ENCODE results near the gene GNAQ. TPM values are rescaled to one million over a fixed set of nuclear protein-coding genes. Genes with fewer than 3 reads are reported as not detected.

Gene GNAQ
- total and polyA plus RNA-seq, 12 donors, result 5.4 to 19.8 (median 13.2) TPM

DNA sequence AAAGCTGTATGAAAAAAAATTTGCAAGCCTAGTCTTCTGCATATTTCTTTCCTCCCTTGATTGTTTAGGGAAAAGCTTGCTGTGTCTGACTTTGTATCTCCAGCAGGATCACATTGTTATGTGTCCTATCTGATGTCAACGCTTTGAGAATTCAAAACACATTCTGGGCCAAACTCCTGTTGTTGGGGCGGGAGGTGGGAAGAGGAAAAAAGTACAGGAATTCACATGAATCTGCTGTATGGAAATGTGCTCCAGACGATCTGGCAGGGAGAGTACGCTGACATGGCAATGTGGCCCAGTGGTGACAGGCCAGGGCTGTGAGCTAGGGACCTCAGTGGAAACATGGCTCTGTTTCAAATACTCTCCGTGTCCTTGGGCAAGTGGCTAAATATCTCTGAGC is 296.1 kb downstream of the GNAQ start:
- Histone ChIP-seq H3K4me3 (no peak overlapping the region), H3K27ac (peak overlapping the region in 5 of 10 donors; percentile 13 to 53 (median 38)), H3K27me3 (no peaks in the 10 kb centered on the region), H3K4me1 (peaks cover 0 to 23% (median 6%) of the 10 kb centered on the region in 9 donors), H3K36me3 (peaks cover 0 to 1% (median 0%) of the 10 kb centered on the region in 9 donors), H3K9me3 (no peaks in the 10 kb centered on the region)
- DNase-seq, result peak; percentile 16 to 53
- intact Hi-C loops (cut with DNase I), result no loop called here
- 51 to 62% methylated on average over 5 of the region's 5 CpGs for WGBS, 2 donors
- TF ChIP-seq, protein P1, sequence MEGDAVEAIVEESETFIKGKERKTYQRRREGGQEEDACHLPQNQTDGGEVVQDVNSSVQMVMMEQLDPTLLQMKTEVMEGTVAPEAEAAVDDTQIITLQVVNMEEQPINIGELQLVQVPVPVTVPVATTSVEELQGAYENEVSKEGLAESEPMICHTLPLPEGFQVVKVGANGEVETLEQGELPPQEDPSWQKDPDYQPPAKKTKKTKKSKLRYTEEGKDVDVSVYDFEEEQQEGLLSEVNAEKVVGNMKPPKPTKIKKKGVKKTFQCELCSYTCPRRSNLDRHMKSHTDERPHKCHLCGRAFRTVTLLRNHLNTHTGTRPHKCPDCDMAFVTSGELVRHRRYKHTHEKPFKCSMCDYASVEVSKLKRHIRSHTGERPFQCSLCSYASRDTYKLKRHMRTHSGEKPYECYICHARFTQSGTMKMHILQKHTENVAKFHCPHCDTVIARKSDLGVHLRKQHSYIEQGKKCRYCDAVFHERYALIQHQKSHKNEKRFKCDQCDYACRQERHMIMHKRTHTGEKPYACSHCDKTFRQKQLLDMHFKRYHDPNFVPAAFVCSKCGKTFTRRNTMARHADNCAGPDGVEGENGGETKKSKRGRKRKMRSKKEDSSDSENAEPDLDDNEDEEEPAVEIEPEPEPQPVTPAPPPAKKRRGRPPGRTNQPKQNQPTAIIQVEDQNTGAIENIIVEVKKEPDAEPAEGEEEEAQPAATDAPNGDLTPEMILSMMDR (IDR thresholded peaks at IDR 0.05), result no peak
- ATAC-seq, result peak in 7 of 8 donors; percentile 44 to 93 (median 83)

DNA sequence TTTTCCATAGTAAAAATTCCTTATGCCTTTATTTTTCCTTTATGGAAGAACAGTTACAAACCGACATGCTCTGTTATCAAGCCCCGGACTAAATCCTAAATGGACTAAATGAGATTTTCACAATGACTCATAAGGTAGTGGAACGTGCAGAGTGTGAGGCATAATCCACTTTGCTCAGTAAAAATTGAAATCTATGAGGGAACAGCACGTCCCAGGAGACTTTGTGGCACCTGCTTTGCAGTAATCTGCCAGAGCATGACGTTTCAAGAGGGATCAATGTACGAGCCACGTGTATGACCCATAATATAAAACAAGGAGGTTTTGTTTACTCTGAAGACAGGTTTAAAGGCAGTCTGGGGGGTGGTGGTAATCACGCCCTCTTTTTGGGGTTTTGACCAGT is 299.7 kb downstream of the GNAQ start:
- WGBS, 2 donors, result 91 to 92% methylated on average over 8 of the region's 8 CpGs
- TF ChIP-seq, protein P1 (IDR thresholded peaks at IDR 0.05), result no peak
- H3K27ac ChIP-seq, result no peak overlapping the region
- no peaks in the 10 kb centered on the region for H3K27me3 ChIP-seq
- no peaks in the 10 kb centered on the region for H3K9me3 ChIP-seq
- intact Hi-C loops (cut with DNase I), result no loop called here
- ATAC-seq (no peak), DNase-seq (no peak)
- no peak overlapping the region for H3K4me3 ChIP-seq
- H3K36me3 ChIP-seq, result peaks cover 0 to 24% (median 13%) of the 10 kb centered on the region in 9 donors
- H3K4me1 ChIP-seq, result peaks cover 0 to 23% (median 6%) of the 10 kb centered on the region in 9 donors

DNA sequence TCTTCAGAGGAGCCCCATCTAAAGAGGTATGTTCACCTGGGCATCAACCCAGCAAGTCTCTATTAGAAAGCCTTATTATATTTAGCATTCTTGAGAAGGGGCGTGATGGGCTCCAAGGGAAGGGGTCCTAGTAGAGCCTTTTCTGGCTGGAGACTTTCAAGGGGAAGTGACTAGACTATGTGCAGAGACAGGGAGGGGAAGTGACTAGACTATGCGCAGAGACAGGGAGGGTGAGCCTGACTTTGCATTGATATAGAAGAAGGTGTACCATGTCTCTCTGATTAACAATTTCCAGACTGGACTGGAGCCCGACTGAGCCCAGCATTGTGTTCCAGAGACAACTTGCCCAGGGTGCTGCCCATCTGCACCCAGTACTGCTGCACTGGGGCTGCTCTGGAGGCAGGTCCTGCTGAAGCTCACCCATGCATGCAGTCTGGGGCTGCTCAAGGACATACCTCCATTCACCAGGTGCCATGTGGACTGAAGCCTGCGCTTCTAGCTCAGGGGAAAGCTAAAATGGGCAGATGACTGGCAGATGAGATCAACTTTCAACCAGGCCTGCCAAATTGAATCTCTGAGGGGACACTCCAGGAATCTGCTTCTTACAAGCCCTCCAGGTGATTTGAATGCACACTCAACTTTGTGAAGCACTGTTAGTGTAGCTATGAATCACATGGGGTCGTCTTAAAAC is 300.5 kb downstream of the GNAQ start:
- Histone ChIP-seq H3K27me3 (no peaks in the 10 kb centered on the region), H3K4me3 (no peak overlapping the region), H3K27ac (no peak overlapping the region), H3K4me1 (peaks cover 0 to 22% (median 6%) of the 10 kb centered on the region in 9 donors), H3K36me3 (peaks cover 0 to 32% (median 15%) of the 10 kb centered on the region in 9 donors), H3K9me3 (no peaks in the 10 kb centered on the region)
- intact Hi-C loops (cut with DNase I), result no loop called here
- no peak for DNase-seq
- TF ChIP-seq, protein P1 (IDR thresholded peaks at IDR 0.05), result no peak
- peak in 1 of 8 donors; percentile 22 for ATAC-seq
- 91 to 93% methylated on average over 5 of the region's 5 CpGs for WGBS, 2 donors

DNA sequence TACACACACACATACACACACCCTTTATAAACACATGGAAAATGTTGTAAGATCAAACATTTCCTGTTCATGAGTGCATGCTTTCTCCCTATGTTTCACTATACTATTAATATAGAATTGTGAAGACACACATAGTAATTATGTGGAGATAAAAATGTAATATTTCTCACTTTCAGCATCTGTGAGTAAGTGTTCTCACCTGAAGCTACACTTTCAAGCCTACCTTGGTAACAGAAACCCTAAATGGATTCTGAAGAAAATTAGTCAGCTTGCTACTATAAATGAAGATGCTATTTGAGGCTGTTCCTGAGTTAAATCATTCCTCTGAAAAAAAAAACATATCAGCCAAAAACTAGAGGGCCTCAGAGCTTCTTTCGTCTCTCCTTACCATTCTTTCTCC is 302.4 kb downstream of the GNAQ start:
- 95 to 97% methylated on average over 1 of the region's 1 CpG for WGBS, 2 donors
- Histone ChIP-seq H3K27ac (no peak overlapping the region), H3K36me3 (peaks cover 0 to 45% (median 15%) of the 10 kb centered on the region in 9 donors), H3K9me3 (no peaks in the 10 kb centered on the region), H3K4me1 (peaks cover 0 to 6% (median 0%) of the 10 kb centered on the region in 9 donors), H3K4me3 (no peak overlapping the region), H3K27me3 (no peaks in the 10 kb centered on the region)
- ATAC-seq (no peak), DNase-seq (no peak)
- TF ChIP-seq, protein P1 (IDR thresholded peaks at IDR 0.05), result no peak
- intact Hi-C loops (cut with DNase I), result no loop called here
